Lower leg skin (tissue), 4 donors: ENCODE data around the gene MEGF8. TPM values are rescaled to one million over a fixed set of nuclear protein-coding genes. Genes with fewer than 3 reads are reported as not detected.

ENCODE experiments used
- DNase-seq, 2 donors: peaks; one replicate each; pipeline ENCODE4 v3.0.0-alpha.2; 2019; ENCODE audit warnings: low spot score in 2 of 2
- H3K4me3 ChIP-seq: fragments of 200-600 bp; sonication (generic); 2 replicates; pipeline ENCODE4 v1.5.1; 2017; ENCODE audit warnings: mild to moderate bottlenecking, low read depth; ENCODE audit not compliant: poor library complexity, severe bottlenecking
- POLR2A ChIP-seq, 2 donors: fragments of 450-650 bp; IDR thresholded peaks; one replicate each; pipeline ENCODE4 v1.6.1; 2016 to 2017; ENCODE audit warnings: antibody characterized with exemption in 2 of 2, mild to moderate bottlenecking in 1 of 2, moderate library complexity in 1 of 2
- WGBS, 2 donors: methylation state at CpG; one replicate each; pipeline ENCODE4 v1.1.5; 2018; 5-methylcytosine and 5-hydroxymethylcytosine counted together
- intact Hi-C: fragments of 100-400 bp; cut with DNase I; formaldehyde crosslinking; loops from one replicate; pipeline ENCODE4 v1.15.0; 2023; ENCODE audit warnings: low total_unique reads
- total RNA-seq, 4 donors: library from RNA; depleted of rRNA; stranded (reverse); fragments of >200 nt; gene quantifications; one replicate each; pipeline ENCODE4 v1.1.0, GENCODE V29; 2016
- TF ChIP-seq, protein P1 (sequence below), 3 donors: fragments of 450-650 bp; IDR thresholded peaks; one replicate each; pipeline ENCODE4 v1.5.1; 2016; ENCODE audit warnings: antibody characterized with exemption in 3 of 3, mild to moderate bottlenecking in 3 of 3, moderate library complexity in 2 of 3

The MEGF8 gene
- total RNA-seq, 4 donors from 2014 or later = 6.1 to 14.1 (median 12.0) TPM

DNA sequence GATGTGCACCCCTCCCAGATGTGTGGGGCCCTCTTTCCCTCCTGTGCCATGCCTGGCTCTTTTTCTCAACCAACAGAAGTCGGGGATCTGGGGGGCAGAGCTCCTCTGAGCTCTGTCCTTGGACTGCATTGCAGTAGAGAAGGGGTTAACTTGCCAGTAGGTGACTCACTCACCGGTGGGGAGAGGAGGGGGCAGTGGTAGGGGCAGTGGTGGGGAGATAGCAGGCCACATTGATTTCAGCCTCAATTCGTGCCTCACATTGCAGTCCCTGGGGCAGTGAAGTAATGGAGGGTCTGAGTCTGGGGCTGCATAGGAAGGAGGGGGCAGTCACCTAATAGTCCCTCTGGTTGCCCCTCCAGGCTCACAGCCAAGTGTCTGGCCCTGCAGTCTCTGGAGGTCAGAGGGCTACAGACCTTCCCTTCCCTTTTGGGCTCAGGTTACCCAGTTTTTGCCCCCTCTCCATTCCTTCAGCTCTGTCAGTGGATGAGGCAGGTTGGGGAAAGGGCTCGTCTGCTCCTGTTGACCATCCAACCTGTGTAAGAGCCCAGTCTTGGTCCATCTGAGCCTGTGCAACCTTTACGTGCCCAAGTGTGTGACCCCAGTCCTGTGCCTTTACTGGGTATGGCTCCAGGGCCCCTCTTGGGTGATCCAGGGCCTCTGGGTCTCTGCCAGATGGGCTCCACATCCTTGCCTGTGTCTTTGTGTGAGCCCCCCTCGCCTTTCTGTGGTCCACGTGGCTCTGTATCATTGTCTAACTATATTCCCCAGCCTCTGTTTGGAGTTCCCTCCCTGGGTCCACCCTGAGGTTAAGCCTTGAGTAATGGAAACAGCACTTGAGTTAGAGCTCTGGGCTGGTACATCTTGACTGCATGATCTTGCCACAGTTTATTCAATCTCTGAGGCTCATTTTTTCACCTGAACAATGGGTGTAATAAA lies 43.3 kb upstream of the MEGF8 start:
- DNase-seq = peak in 1 of 2 donors; percentile 89
- no peak for TF ChIP-seq POLR2A (IDR thresholded peaks at IDR 0.05)
- TF ChIP-seq, protein P1, sequence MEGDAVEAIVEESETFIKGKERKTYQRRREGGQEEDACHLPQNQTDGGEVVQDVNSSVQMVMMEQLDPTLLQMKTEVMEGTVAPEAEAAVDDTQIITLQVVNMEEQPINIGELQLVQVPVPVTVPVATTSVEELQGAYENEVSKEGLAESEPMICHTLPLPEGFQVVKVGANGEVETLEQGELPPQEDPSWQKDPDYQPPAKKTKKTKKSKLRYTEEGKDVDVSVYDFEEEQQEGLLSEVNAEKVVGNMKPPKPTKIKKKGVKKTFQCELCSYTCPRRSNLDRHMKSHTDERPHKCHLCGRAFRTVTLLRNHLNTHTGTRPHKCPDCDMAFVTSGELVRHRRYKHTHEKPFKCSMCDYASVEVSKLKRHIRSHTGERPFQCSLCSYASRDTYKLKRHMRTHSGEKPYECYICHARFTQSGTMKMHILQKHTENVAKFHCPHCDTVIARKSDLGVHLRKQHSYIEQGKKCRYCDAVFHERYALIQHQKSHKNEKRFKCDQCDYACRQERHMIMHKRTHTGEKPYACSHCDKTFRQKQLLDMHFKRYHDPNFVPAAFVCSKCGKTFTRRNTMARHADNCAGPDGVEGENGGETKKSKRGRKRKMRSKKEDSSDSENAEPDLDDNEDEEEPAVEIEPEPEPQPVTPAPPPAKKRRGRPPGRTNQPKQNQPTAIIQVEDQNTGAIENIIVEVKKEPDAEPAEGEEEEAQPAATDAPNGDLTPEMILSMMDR (IDR thresholded peaks at IDR 0.05) = no peak
- intact Hi-C loops = no loop called here
- 18 to 19% methylated on average over 7 of the region's 7 CpGs for WGBS, 2 donors
- no peak overlapping the region for H3K4me3 ChIP-seq

DNA sequence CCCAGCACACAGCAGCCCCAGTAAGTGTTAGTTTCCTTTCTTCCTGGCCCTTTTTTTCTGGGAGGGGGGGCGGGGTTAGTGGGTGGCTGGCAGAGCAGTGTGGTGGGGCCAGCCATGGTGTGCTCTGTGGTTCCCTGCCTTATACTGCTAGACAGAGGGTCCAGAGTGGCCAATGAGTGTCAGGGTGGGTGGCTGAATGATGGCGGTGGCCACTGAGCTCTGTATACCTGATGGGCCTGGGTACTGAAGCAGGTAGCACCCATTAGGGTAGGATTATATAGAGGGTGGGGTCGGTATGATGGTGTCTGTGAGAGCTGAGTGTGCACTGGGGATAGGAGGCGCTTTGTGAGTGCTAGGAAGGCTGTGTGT lies 42.6 kb upstream of the MEGF8 start:
- 24 to 29% methylated on average over 4 of the region's 4 CpGs for WGBS, 2 donors
- no peak overlapping the region for H3K4me3 ChIP-seq
- DNase-seq = peak in 1 of 2 donors; percentile 84
- intact Hi-C loops = no loop called here
- TF ChIP-seq, protein P1 (IDR thresholded peaks at IDR 0.05) = no peak
- TF ChIP-seq POLR2A (IDR thresholded peaks at IDR 0.05) = no peak

DNA sequence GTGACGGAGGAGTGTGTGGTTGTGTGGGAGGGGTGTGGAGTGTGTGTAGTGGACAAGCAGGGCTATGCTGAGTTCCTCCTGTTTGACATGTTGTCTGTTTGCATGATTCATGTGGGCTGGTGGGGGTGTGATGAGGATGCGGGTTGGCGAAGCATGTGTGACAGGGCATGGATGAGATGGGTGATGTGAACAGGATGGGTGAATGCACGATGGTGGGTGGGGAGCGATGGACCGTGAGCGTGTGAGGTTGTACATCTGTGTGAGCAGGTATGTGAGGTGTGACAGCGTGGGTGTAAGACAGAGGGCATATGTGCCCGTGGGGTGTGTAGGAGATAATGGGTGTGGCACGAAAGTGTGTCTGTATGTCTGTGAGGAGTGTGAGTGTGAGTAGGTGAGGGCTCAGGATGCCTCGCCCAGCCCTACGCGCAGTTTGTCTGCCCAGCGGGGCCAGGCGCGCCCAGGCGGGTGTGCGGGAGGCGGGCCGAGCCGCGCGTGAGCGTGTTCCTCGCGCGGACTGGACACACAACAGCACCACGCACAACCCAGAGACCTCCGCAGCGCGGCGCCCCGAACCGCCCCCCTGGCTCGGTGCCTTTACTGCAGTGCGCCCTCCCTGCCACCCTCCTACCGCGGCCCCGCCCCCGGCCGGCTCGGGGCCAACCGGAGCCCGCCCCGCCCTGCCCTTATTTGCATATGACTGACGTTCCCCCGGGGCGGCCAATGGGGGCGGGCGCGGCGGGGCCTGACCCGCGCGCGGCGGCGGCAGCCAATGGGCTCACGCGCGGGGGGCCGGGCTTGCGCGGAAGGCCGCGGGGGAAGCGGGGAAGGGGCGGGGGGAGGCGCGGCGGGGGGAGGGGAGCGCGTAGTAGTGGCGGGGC lies 42.0 kb upstream of the MEGF8 start:
- 2 to 3% methylated on average over 37 to 46 of the region's 74 CpGs for WGBS, 2 donors
- peak; percentile 93 to 99 for DNase-seq
- H3K4me3 ChIP-seq = no peak overlapping the region
- intact Hi-C loops = no loop called here
- peak in 1 of 2 donors; percentile 45 for TF ChIP-seq POLR2A (IDR thresholded peaks at IDR 0.05)
- TF ChIP-seq, protein P1 (IDR thresholded peaks at IDR 0.05) = no peak

DNA sequence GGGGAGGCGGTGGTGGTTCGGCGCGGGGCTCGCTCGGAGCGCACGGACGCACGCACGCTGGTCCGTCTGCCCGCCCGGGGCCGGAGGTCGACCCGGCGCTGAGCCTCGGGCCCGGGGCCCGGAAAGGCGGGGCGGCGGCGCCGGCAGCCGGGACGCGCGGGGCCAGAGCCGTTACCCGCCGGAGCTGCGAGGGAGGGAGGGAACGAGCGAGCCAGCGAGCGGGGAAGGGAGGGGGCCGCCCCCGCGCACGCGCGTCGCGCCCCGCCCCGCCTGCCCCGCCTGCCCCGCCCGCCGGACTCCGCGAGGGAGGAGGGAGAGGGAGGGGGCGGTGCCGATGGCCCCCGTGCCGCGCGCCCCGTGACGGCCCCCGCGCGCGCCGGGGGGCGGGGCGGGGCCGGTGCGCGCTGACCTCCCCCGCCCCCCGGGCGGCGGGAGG lies 41.4 kb upstream of the MEGF8 start:
- H3K4me3 ChIP-seq = no peak overlapping the region
- peak; percentile 63 to 95 for DNase-seq
- intact Hi-C loops = no loop called here
- WGBS, 2 donors = 0 to 1% methylated on average over 1 to 29 of the region's 76 CpGs
- no peak for TF ChIP-seq POLR2A (IDR thresholded peaks at IDR 0.05)
- TF ChIP-seq, protein P1 (IDR thresholded peaks at IDR 0.05) = no peak

DNA sequence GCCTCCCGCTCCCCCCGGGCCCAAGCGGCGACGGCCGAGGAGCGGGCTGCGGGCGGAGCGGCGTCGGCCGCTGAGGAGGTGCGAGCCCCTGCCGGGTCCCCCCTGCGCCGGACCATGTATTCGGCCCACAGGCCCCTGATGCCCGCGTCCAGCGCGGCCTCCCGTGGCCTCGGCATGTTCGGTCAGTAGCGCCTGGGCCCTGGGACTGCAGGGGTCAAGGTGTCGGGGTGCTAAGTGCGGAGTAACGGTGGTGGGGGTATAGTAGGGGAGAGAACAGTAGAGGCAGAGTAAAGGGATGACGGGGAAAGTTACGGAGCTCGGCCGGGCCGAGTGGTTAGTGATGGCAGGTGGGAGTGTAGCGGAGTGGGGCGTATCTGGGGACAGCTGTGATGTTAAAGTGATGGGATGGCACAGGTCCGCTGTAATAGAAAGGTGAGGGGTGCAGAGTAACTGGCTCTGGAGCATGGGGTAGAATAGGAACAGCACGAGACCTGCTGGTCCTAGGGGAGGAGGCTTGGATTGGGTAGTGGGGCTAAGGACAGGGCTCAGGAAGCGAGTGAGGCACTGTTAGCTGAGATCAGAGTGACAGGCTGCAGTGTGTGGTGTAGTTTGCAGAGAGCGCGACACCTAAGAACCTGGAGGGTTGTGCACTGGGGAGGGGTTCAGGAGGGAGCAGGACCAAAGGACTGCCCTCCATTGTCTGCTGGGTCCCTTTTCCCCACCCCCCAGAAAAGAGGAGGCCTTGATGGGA lies 40.7 kb upstream of the MEGF8 start:
- TF ChIP-seq, protein P1 (IDR thresholded peaks at IDR 0.05) = no peak
- no peak for TF ChIP-seq POLR2A (IDR thresholded peaks at IDR 0.05)
- DNase-seq = peak in 1 of 2 donors; percentile 90
- intact Hi-C loops = no loop called here
- H3K4me3 ChIP-seq = peak overlapping the region; percentile 43
- WGBS, 2 donors = 5% methylated on average over 19 to 21 of the region's 41 CpGs
